Measurements from ENCODE around the gene KLK15. TPM values are rescaled to one million over a fixed set of nuclear protein-coding genes. Genes with fewer than 3 reads are reported as not detected.
A peak's percentile ranks its signal among the peaks of the same experiment; 100 is the strongest.

Gene KLK15
- total and polyA plus RNA-seq, 2 of the 13 experiments (the other 11 are each of a cell fraction or from before 2014, with no cell fraction given), result not detected

- intact Hi-C loops (cut with micrococcal nuclease; ENCODE audit: unreplicated experiment) (no loop called here), in situ Hi-C loops (cut with HindIII; ENCODE audit: extremely low pct_ligation_motif_present, low pct_unique_long_range_greater_than_20kb) (no loop called here)
- TSS peak; percentile 81 for BruUV-seq (replicated peaks)
- Histone ChIP-seq H3K36me3 (replicated peaks in 1 of 2; ENCODE audit: control insufficient read depth in 1 of 2, insufficient read depth in 2 of 2, low read length in 2 of 2) (peaks cover 15 to 33% of the 10 kb centered on the region in 2 experiments), H3K79me2 (ENCODE audit: insufficient read depth, low read length) (peaks cover 38% of the 10 kb centered on the region), H2AFZ (ENCODE audit: low read length) (no peak overlapping the region), H3K9ac (ENCODE audit: insufficient read depth, low read depth, low read length) (peak overlapping the region; percentile 99), H3K9me3 (ENCODE audit: low read length) (no peaks in the 10 kb centered on the region), H3K4me1 (ENCODE audit: insufficient read depth, low read length) (peaks cover 31% of the 10 kb centered on the region), H4K20me1 (ENCODE audit: insufficient read depth, low read length) (peaks cover 32% of the 10 kb centered on the region), H3K4me2 (ENCODE audit: low read depth, low read length) (peak overlapping the region; percentile 92), H3K27ac (ENCODE audit: extremely low read length, insufficient read depth, low read length) (peak overlapping the region; percentile 99), H3K27me3 (ENCODE audit: control insufficient read depth in 1 of 2, insufficient read depth in 2 of 2, low read length in 2 of 2) (no peaks in the 10 kb centered on the region; a peak in 1 of 5 replicates), H3K4me3 (replicated peaks in 1 of 3; ENCODE audit: insufficient read depth in 1 of 3, low read depth in 2 of 3, low read length in 3 of 3) (peak overlapping the region; percentile 92 to 94 (median 93))
- POLR2A ChIA-PET, result interaction anchor here (0.6 to 2.6 kb wide), 6 partner anchors 9 to 118 kb away, joined by 3 to 27 read pairs (median 4); no protein-coding TSS in a partner anchor
- under 1% methylated on average over 37 of the region's 40 CpGs for WGBS (ENCODE audit: low lambda C conversion rate)
- ATAC-seq, result peak; percentile 37
- TF ChIP-seq, protein P1, sequence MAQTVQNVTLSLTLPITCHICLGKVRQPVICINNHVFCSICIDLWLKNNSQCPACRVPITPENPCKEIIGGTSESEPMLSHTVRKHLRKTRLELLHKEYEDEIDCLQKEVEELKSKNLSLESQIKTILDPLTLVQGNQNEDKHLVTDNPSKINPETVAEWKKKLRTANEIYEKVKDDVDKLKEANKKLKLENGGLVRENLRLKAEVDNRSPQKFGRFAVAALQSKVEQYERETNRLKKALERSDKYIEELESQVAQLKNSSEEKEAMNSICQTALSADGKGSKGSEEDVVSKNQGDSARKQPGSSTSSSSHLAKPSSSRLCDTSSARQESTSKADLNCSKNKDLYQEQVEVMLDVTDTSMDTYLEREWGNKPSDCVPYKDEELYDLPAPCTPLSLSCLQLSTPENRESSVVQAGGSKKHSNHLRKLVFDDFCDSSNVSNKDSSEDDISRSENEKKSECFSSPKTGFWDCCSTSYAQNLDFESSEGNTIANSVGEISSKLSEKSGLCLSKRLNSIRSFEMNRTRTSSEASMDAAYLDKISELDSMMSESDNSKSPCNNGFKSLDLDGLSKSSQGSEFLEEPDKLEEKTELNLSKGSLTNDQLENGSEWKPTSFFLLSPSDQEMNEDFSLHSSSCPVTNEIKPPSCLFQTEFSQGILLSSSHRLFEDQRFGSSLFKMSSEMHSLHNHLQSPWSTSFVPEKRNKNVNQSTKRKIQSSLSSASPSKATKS (CRISPR knock-in tag; IDR thresholded peaks at IDR 0.05), result no peak
- no peak for TF ChIP-seq SMC3 (IDR thresholded peaks at IDR 0.05; ENCODE audit: low read length)
- TF ChIP-seq SP2 (CRISPR knock-in tag; IDR thresholded peaks at IDR 0.05), result 0 out of 2 replicates have a peak, but pooled peaks have one; percentile 3
- peak; percentile 78 for TF ChIP-seq YY1 (IDR thresholded peaks at IDR 0.05; ENCODE audit: insufficient read depth, insufficient replicate concordance, low read depth, low read length)
- TF ChIP-seq TOPORS (CRISPR knock-in tag; IDR thresholded peaks at IDR 0.05), result no peak
- TF ChIP-seq AGO2 (optimal IDR thresholded peaks at IDR 0.05; ENCODE audit: low read depth, low read length), result peak; percentile 90
- 0 out of 2 replicates have a peak, but pooled peaks have one; percentile 21 for TF ChIP-seq EEA1 (CRISPR knock-in tag; IDR thresholded peaks at IDR 0.05; ENCODE audit: borderline replicate concordance)
- 0 out of 2 replicates have a peak, but pooled peaks have one; percentile 5 for TF ChIP-seq DNMT1 (CRISPR knock-in tag; IDR thresholded peaks at IDR 0.05)
- FAIRE-seq, result no peak
- no peak for DNase-seq (ENCODE audit: low spot score)
- CTCF ChIA-PET (ENCODE audit: low intra/inter-chr PET ratio, low total read pairs), result no interaction called here
These were observed 29.5 kb downstream of the KLK15 start for GRCh38 chr19:50803633-50804419.
